K562 (cell line): Measurements from ENCODE around the gene YAF2. TPM values are rescaled to one million over a fixed set of nuclear protein-coding genes. Genes with fewer than 3 reads are reported as not detected.

Source experiments
- ATAC-seq: fragments of 200-7000 bp; cut with Tn5 transposase; 3 replicates; pipeline ENCODE4 v1.9.1; 2020; ENCODE audit warnings: moderate library complexity
- BruUV-seq: library from RNA; stranded (reverse); fragments of 400-500 nt; replicated peaks from 2 replicates; lab custom pipeline; 2021; lab: Mats Ljungman, UMichigan
- CTCF ChIA-PET: fragments of 300-600 bp; formaldehyde crosslinking; extraction: SDS; loops from one replicate; lab custom pipeline; 2021; ENCODE audit warnings: low intra/inter-chr PET ratio; lab: Yijun Ruan, JAX
- POLR2A ChIA-PET: fragments of 300-600, 350-650 bp; sonication (Branson Sonifier 250); formaldehyde crosslinking; extraction: SDS; loops from one replicate; lab custom pipeline; 2021; ENCODE audit warnings: antibody characterized with exemption, inconsistent platforms; lab: Yijun Ruan, JAX
- DNase-seq, 4 experiments: peaks; one replicate each; pipeline versions ENCODE4 v3.0.0 to v3.0.0-alpha.2; 2011 to 2018; ENCODE audit warnings: low spot score in 3 of 4, mixed read lengths in 3 of 4; ENCODE audit errors: extremely low read depth in 1 of 4
- FAIRE-seq: peaks from 2 replicates; lab custom pipeline; 2011; peaks lifted over from hg19 to GRCh38; lab: Jason Lieb, UNC
- H2AFZ ChIP-seq: 2 replicates; pipeline ENCODE4 v1.6.0; 2011; ENCODE audit warnings: low read depth, low read length, control low read depth, inconsistent platforms
- H3K27ac ChIP-seq: fragments of 200-600 bp; 3 replicates; pipeline ENCODE4 v1.8.0; 2011; ENCODE audit warnings: low read depth, mild to moderate bottlenecking, control low read depth, inconsistent platforms, low read length, moderate library complexity, mixed read lengths; ENCODE audit errors: extremely low read depth
- H3K27me3 ChIP-seq, 2 experiments: fragments of 300-600 bp in 1 of 2; 2 replicates in 1 of 2; 3 replicates in 1 of 2; pipeline versions ENCODE4 v1.6.0 to v1.8.0; 2011; ENCODE audit warnings: inconsistent platforms in 2 of 2, low read length in 2 of 2, mild to moderate bottlenecking in 1 of 2, mixed read lengths in 1 of 2, moderate library complexity in 1 of 2; ENCODE audit not compliant: control insufficient read depth in 2 of 2, insufficient read depth in 2 of 2
- H3K36me3 ChIP-seq: fragments of 300-600 bp; 3 replicates; pipeline ENCODE4 v1.8.0; 2011; ENCODE audit warnings: mild to moderate bottlenecking, low read length, inconsistent platforms; ENCODE audit not compliant: control insufficient read depth, insufficient read depth
- H3K4me1 ChIP-seq, 2 experiments: fragments of 200-600 bp in 1 of 2; replicated peaks in 1 of 2; 2 replicates in 1 of 2; 3 replicates in 1 of 2; pipeline versions ENCODE4 v1.5.1 to v1.8.0; 2011; ENCODE audit warnings: inconsistent platforms in 2 of 2, low read length in 2 of 2, mild to moderate bottlenecking in 1 of 2, mixed read lengths in 1 of 2, moderate library complexity in 1 of 2; ENCODE audit not compliant: control insufficient read depth in 2 of 2, insufficient read depth in 2 of 2
- H3K4me2 ChIP-seq: 2 replicates; pipeline ENCODE4 v1.6.1; 2011; ENCODE audit warnings: low read length, control low read depth, inconsistent platforms, mixed read lengths; ENCODE audit not compliant: insufficient read depth
- H3K4me3 ChIP-seq: fragments of 200-600 bp; sonication (generic), shearing (Covaris generic); 2 replicates; pipeline ENCODE4 v1.5.1; 2016; ENCODE audit warnings: control low read depth, inconsistent platforms
- H3K79me2 ChIP-seq: fragments of 200-600 bp; 3 replicates; pipeline ENCODE4 v1.8.0; 2011; ENCODE audit warnings: low read length, inconsistent platforms; ENCODE audit not compliant: control insufficient read depth, insufficient read depth
- H3K9ac ChIP-seq, 2 experiments: 2 replicates each; pipeline versions ENCODE4 v1.6.0 to v1.6.1; 2011; ENCODE audit warnings: low read depth in 2 of 2, low read length in 2 of 2, control low read depth in 1 of 2, inconsistent platforms in 1 of 2, mild to moderate bottlenecking in 1 of 2, mixed read lengths in 1 of 2; ENCODE audit not compliant: insufficient read depth in 1 of 2
- H3K9me1 ChIP-seq: one replicate; pipeline ENCODE4 v1.6.0; 2011; ENCODE audit warnings: inconsistent platforms, mild to moderate bottlenecking, low read length, moderate library complexity; ENCODE audit not compliant: control insufficient read depth, insufficient read depth
- H3K9me3 ChIP-seq: replicated peaks from 2 replicates; pipeline ENCODE4 v1.5.1; 2011; ENCODE audit warnings: low read depth, low read length, inconsistent platforms; ENCODE audit not compliant: control insufficient read depth, insufficient read depth
- H4K20me1 ChIP-seq: replicated peaks from 2 replicates; pipeline ENCODE4 v1.6.1; 2011; ENCODE audit warnings: low read length, inconsistent platforms, mixed read lengths; ENCODE audit not compliant: control insufficient read depth, insufficient read depth
- CEBPB ChIP-seq: fragments of 450-650 bp; IDR thresholded peaks from 2 replicates; pipeline ENCODE4 v1.6.1; 2016; ENCODE audit warnings: missing genetic modification characterization, missing compliant biosample characterization
- HNRNPL ChIP-seq: fragments of 200-400 bp; formaldehyde crosslinking; IDR thresholded peaks from 2 replicates; pipeline ENCODE4 v1.6.1; 2017; ENCODE audit warnings: low read depth, mild to moderate bottlenecking, low read length
- KDM1A ChIP-seq, 2 experiments: fragments of 450-650 bp; IDR thresholded peaks; 2 replicates each; pipeline ENCODE4 v1.6.1; 2016; ENCODE audit warnings: mild to moderate bottlenecking in 2 of 2
- MBD2 ChIP-seq: sonication (generic); IDR thresholded peaks from 2 replicates; pipeline ENCODE4 v1.6.1; 2016; ENCODE audit warnings: low read depth, borderline replicate concordance
- RCOR1 ChIP-seq, 2 experiments: IDR thresholded peaks; 2 replicates each; pipeline ENCODE4 v1.6.1; 2012; ENCODE audit warnings: low read depth in 2 of 2, low read length in 2 of 2, borderline replicate concordance in 1 of 2, improper control_type of control experiment in 1 of 2
- STAT5B ChIP-seq: fragments of 250-450 bp; sonication (Bioruptor Pico); IDR thresholded peaks from 2 replicates; pipeline ENCODE4 v1.8.0; 2021; ENCODE audit warnings: mild to moderate bottlenecking, inconsistent platforms
- WGBS: fragments of 100-300 bp; shearing (Covaris generic); methylation state at CpG from one replicate; pipeline ENCODE4 v1.1.6; 2016; ENCODE audit warnings: low coverage, mixed read lengths; ENCODE audit not compliant: insufficient coverage; ENCODE audit errors: missing lambda C conversion rate; 5-methylcytosine and 5-hydroxymethylcytosine counted together
- in situ Hi-C: fragments of 300-500 bp; cut with MboI; formaldehyde crosslinking; loops from 4 replicates; pipeline ENCODE4 v1.15.0; 2018; ENCODE audit warnings: inconsistent platforms, mixed read lengths
- intact Hi-C: fragments of 100-400 bp; cut with micrococcal nuclease; formaldehyde crosslinking; loops from 2 replicates; pipeline ENCODE4 v1.14.2; 2022
- polyA plus RNA-seq, 8 experiments: library from polyadenylated mRNA; depleted of rRNA in 4 of 8; stranded (reverse) in 5 of 8; unstranded in 3 of 8; fragments of >200 nt; fragmentation: Nextera tagmentation in 2 of 8; fragmentation: Illumina TruSeq in 1 of 8; extraction: Ambion mirVana in 2 of 8; extraction: Trizol in 1 of 8; gene quantifications; 2 replicates each; pipeline versions ENCODE4 v1.2.1 to v1.2.3, GENCODE V29; 2011 to 2014; ENCODE audit warnings: inconsistent platforms in 1 of 8, missing spikeins in 1 of 8
- total RNA-seq, 7 experiments: library from RNA; depleted of rRNA in 6 of 7; stranded (reverse); fragments of >200 nt in 6 of 7; fragmentation: Illumina TruSeq in 2 of 7; extraction: Trizol in 2 of 7; gene quantifications; 2 replicates each; pipeline versions ENCODE4 v1.2.1 to v1.2.3, GENCODE V29; 2011 to 2021; ENCODE audit warnings: low replicate concordance in 1 of 7

The YAF2 gene
- total and polyA plus RNA-seq, 9 of the 15 experiments (the other 6 are each of a cell fraction or from before 2014, with no cell fraction given), result 10.6 to 26.4 (median 21.3) TPM

GRCh38 chr12:42140901-42141300 is 97.1 kb downstream of the YAF2 start:
- Histone ChIP-seq H2AFZ (no peak overlapping the region), H3K4me1 (peaks cover 13 to 20% of the 10 kb centered on the region in 2 experiments; a peak in 4 of 5 replicates), H3K27me3 (no peaks in the 10 kb centered on the region), H3K27ac (no peak overlapping the region), H3K79me2 (peaks cover 29% of the 10 kb centered on the region), H3K9ac (no peak overlapping the region), H3K4me2 (no peak overlapping the region; the same call in 1 of the 2 replicates), H3K36me3 (no peaks in the 10 kb centered on the region), H3K9me1 (no peaks in the 10 kb centered on the region), H4K20me1 (peaks cover 13% of the 10 kb centered on the region), H3K4me3 (no peak overlapping the region), H3K9me3 (no peaks in the 10 kb centered on the region)
- WGBS, result 14% methylated on average over 3 of the region's 3 CpGs
- POLR2A ChIA-PET, result interaction anchor here (1.2 to 1.5 kb wide), 2 partner anchors 8 to 16 kb away, joined by 3 read pairs; no protein-coding TSS in a partner anchor
- ATAC-seq, result no peak
- no peak for FAIRE-seq
- DNase-seq, result no peak
- TF ChIP-seq KDM1A (IDR thresholded peaks at IDR 0.05) (0 out of 4 replicates have a peak, but pooled peaks of 1 of the 2 experiments have one; percentile 29), RCOR1 (IDR thresholded peaks at IDR 0.05; ENCODE audit: borderline replicate concordance in 1 of 2, low read depth in 2 of 2, low read length in 2 of 2) (peak in 1 of 2 experiments; percentile 37; a peak in 1 of 4 replicates), STAT5B (CRISPR knock-in tag) (no peak)
- CTCF ChIA-PET, result no interaction called here
- in situ Hi-C loops, result loop anchor here (25.0 kb wide), 1 partner anchor 421 kb away; no protein-coding TSS in a partner anchor
- intact Hi-C loops, result loop anchor here (5.0 kb wide), 1 partner anchor 44 kb away; no protein-coding TSS in a partner anchor
- no TSS peak for BruUV-seq

- CTCF ChIA-PET, result no interaction called here
- BruUV-seq, result no TSS peak
These were observed 102.7 kb downstream of the YAF2 start for GRCh38 chr12:42135259-42135814.

More at GRCh38 chr12:42135259-42135814, 102.7 kb downstream of the YAF2 start:
- no peaks in the 10 kb centered on the region for H3K27me3 ChIP-seq
- no peaks in the 10 kb centered on the region for H4K20me1 ChIP-seq
- 66% methylated on average over 3 of the region's 3 CpGs for WGBS
- no peaks in the 10 kb centered on the region for H3K9me3 ChIP-seq
- POLR2A ChIA-PET, result interaction anchor here (1.0 kb wide), 1 partner anchor 20 kb away, joined by 3 read pairs; no protein-coding TSS in a partner anchor
- ATAC-seq (no peak), FAIRE-seq (no peak), DNase-seq (no peak)
- intact Hi-C loops (no loop called here), in situ Hi-C loops (loop anchor here (25.0 kb wide), 1 partner anchor 427 kb away; no protein-coding TSS in a partner anchor)
- H3K9ac ChIP-seq, result no peak overlapping the region
- H3K4me3 ChIP-seq, result no peak overlapping the region
- H3K4me2 ChIP-seq, result no peak overlapping the region
- H3K4me1 ChIP-seq, result 0 out of 5 replicates have a peak, but pooled peaks cover 0 to 1% of the 10 kb centered on the region in 2 experiments
- H3K9me1 ChIP-seq, result no peaks in the 10 kb centered on the region
- no peak overlapping the region for H2AFZ ChIP-seq
- peaks cover 12% of the 10 kb centered on the region; the same call in 2 of the 3 replicates for H3K79me2 ChIP-seq
- no peak for TF ChIP-seq MBD2
- TF ChIP-seq CEBPB (tag), result peak; percentile 34; the same call in 1 of the 2 replicates
- TF ChIP-seq HNRNPL, result no peak
- no peak overlapping the region for H3K27ac ChIP-seq
- no peaks in the 10 kb centered on the region for H3K36me3 ChIP-seq
